Measurements from ENCODE around the gene F11R.
A peak's percentile ranks its signal among the peaks of the same experiment; 100 is the strongest.

F11R gene

GRCh38 chr1:161044535-161044907 is 23.6 kb upstream of the F11R start:
- Histone ChIP-seq H3K27ac (replicated peaks) (peak overlapping the region; percentile 98), H3K27me3 (ENCODE audit: insufficient read depth, poor library complexity, severe bottlenecking) (no peaks in the 10 kb centered on the region), H3K4me3 (replicated peaks; ENCODE audit: insufficient read depth, low read length) (peak overlapping the region; percentile 86)
- TF ChIP-seq GABPA (IDR thresholded peaks at IDR 0.05; ENCODE audit: low read depth) = no peak
- no peak for TF ChIP-seq POLR2AphosphoS5 (IDR thresholded peaks at IDR 0.05; ENCODE audit: low read depth)
- TF ChIP-seq, protein P1, sequence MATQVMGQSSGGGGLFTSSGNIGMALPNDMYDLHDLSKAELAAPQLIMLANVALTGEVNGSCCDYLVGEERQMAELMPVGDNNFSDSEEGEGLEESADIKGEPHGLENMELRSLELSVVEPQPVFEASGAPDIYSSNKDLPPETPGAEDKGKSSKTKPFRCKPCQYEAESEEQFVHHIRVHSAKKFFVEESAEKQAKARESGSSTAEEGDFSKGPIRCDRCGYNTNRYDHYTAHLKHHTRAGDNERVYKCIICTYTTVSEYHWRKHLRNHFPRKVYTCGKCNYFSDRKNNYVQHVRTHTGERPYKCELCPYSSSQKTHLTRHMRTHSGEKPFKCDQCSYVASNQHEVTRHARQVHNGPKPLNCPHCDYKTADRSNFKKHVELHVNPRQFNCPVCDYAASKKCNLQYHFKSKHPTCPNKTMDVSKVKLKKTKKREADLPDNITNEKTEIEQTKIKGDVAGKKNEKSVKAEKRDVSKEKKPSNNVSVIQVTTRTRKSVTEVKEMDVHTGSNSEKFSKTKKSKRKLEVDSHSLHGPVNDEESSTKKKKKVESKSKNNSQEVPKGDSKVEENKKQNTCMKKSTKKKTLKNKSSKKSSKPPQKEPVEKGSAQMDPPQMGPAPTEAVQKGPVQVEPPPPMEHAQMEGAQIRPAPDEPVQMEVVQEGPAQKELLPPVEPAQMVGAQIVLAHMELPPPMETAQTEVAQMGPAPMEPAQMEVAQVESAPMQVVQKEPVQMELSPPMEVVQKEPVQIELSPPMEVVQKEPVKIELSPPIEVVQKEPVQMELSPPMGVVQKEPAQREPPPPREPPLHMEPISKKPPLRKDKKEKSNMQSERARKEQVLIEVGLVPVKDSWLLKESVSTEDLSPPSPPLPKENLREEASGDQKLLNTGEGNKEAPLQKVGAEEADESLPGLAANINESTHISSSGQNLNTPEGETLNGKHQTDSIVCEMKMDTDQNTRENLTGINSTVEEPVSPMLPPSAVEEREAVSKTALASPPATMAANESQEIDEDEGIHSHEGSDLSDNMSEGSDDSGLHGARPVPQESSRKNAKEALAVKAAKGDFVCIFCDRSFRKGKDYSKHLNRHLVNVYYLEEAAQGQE (IDR thresholded peaks at IDR 0.05; ENCODE audit: insufficient replicate concordance, low read depth) = no peak
- no peak for TF ChIP-seq SPI1 (IDR thresholded peaks at IDR 0.05; ENCODE audit: borderline replicate concordance, low read depth)
- TF ChIP-seq, protein P2, sequence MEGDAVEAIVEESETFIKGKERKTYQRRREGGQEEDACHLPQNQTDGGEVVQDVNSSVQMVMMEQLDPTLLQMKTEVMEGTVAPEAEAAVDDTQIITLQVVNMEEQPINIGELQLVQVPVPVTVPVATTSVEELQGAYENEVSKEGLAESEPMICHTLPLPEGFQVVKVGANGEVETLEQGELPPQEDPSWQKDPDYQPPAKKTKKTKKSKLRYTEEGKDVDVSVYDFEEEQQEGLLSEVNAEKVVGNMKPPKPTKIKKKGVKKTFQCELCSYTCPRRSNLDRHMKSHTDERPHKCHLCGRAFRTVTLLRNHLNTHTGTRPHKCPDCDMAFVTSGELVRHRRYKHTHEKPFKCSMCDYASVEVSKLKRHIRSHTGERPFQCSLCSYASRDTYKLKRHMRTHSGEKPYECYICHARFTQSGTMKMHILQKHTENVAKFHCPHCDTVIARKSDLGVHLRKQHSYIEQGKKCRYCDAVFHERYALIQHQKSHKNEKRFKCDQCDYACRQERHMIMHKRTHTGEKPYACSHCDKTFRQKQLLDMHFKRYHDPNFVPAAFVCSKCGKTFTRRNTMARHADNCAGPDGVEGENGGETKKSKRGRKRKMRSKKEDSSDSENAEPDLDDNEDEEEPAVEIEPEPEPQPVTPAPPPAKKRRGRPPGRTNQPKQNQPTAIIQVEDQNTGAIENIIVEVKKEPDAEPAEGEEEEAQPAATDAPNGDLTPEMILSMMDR (IDR thresholded peaks at IDR 0.05; ENCODE audit: insufficient read depth, low read length) = no peak
- DNase-seq (ENCODE audit: low read depth in 1 of 2, low spot score in 1 of 2) = peak in 1 of 2 experiments; percentile 37

- TF ChIP-seq POLR2AphosphoS5 (IDR thresholded peaks at IDR 0.05; ENCODE audit: low read depth) = no peak
- H3K4me3 ChIP-seq (replicated peaks; ENCODE audit: insufficient read depth, low read length) = no peak overlapping the region
- H3K27me3 ChIP-seq (ENCODE audit: insufficient read depth, poor library complexity, severe bottlenecking) = no peaks in the 10 kb centered on the region
- DNase-seq (ENCODE audit: low read depth in 1 of 2, low spot score in 1 of 2) = no peak
- no peak overlapping the region for H3K27ac ChIP-seq (replicated peaks)
Observed at GRCh38 chr1:161039546-161039945, 18.6 kb upstream of the F11R start.

- H3K4me3 ChIP-seq (replicated peaks; ENCODE audit: insufficient read depth, low read length) = peak overlapping the region; percentile 56
- no peak for TF ChIP-seq SPI1 (IDR thresholded peaks at IDR 0.05; ENCODE audit: borderline replicate concordance, low read depth)
- TF ChIP-seq, protein P1 (IDR thresholded peaks at IDR 0.05; ENCODE audit: insufficient replicate concordance, low read depth) = no peak
- TF ChIP-seq POLR2AphosphoS5 (IDR thresholded peaks at IDR 0.05; ENCODE audit: low read depth) = no peak
- TF ChIP-seq, protein P2 (IDR thresholded peaks at IDR 0.05; ENCODE audit: insufficient read depth, low read length) = no peak
- TF ChIP-seq GABPA (IDR thresholded peaks at IDR 0.05; ENCODE audit: low read depth) = no peak
- no peak for DNase-seq (ENCODE audit: low read depth in 1 of 2, low spot score in 1 of 2)
- peak overlapping the region; percentile 63 for H3K27ac ChIP-seq (replicated peaks)
- no peaks in the 10 kb centered on the region for H3K27me3 ChIP-seq (ENCODE audit: insufficient read depth, poor library complexity, severe bottlenecking)
Observed at GRCh38 chr1:161039154-161039545, 18.2 kb upstream of the F11R start.

DNA sequence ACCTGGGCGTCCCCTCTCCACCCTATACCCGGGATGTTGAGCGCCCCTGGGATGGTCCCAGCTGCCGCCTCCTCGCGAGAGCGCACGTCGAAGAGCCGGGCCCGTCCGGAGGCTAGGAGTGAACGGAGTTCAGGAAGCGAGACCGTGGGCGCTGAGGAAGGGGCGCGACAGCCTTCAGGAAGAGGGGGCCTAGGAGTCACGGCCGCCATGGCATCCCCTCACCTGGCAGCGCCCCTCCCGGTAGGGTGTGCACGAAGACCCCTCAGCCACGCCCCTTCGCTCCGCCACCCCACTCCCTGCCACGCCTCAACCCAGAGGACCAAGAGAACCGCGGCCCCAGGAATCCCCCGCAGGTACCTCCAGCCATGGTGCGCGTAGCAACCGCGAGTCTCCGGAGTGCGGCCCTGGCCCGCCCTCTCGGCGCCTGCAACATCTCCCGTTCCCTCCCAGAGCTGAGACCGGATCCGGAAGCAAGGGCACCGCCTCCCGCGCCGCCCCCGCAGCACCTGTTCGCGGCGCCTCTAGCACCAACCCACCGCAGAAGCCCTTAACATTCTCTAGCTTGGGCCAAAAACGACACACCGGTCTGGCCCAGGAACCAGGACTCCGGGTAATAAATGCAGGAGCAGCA is 17.7 kb upstream of the F11R start, which contains the start of gene TSTD1:
TSTD1 (minus strand) TSS at position 442 of the 631 bp plus-strand sequence; CDS start at position 367, 75 bp downstream.
- peak; percentile 70 to 75 for DNase-seq (ENCODE audit: low read depth in 1 of 2, low spot score in 1 of 2)
- Histone ChIP-seq H3K4me3 (replicated peaks; ENCODE audit: insufficient read depth, low read length) (peak within 1 kb of the TSS; percentile 56), H3K27me3 (ENCODE audit: insufficient read depth, poor library complexity, severe bottlenecking) (no peaks in the 10 kb centered on the region), H3K27ac (replicated peaks) (peak within 1 kb of the TSS; percentile 63)
- TF ChIP-seq POLR2AphosphoS5 (IDR thresholded peaks at IDR 0.05; ENCODE audit: low read depth) (peak; percentile 76), GABPA (IDR thresholded peaks at IDR 0.05; ENCODE audit: low read depth) (peak; percentile 87), SPI1 (IDR thresholded peaks at IDR 0.05; ENCODE audit: borderline replicate concordance, low read depth) (no peak)
- TF ChIP-seq, protein P1 (IDR thresholded peaks at IDR 0.05; ENCODE audit: insufficient replicate concordance, low read depth) = no peak
- TF ChIP-seq, protein P2 (IDR thresholded peaks at IDR 0.05; ENCODE audit: insufficient read depth, low read length) = no peak
